Right renal pelvis (tissue), 4 donors: Measurements from ENCODE around the gene KCTD6. TPM values are rescaled to one million over a fixed set of nuclear protein-coding genes. Genes with fewer than 3 reads are reported as not detected.
A peak's percentile ranks its signal among the peaks of the same experiment; 100 is the strongest.

Source experiments
- DNase-seq, 4 donors: peaks; one replicate each; pipeline ENCODE4 v3.0.0-alpha.2; 2013; ENCODE audit warnings: low read depth in 4 of 4, low spot score in 3 of 4, missing footprints in 1 of 4
- polyA plus RNA-seq, 4 donors: library from polyadenylated mRNA; unstranded; fragments of 120-200 nt; gene quantifications; one replicate each; pipeline ENCODE4 v1.2.1, GENCODE V29; 2013; ENCODE audit not compliant: insufficient read length in 4 of 4

Gene KCTD6
- polyA plus RNA-seq = 10 to 100 TPM; 27.0 to 39.2 (median 34.9) TPM

DNA sequence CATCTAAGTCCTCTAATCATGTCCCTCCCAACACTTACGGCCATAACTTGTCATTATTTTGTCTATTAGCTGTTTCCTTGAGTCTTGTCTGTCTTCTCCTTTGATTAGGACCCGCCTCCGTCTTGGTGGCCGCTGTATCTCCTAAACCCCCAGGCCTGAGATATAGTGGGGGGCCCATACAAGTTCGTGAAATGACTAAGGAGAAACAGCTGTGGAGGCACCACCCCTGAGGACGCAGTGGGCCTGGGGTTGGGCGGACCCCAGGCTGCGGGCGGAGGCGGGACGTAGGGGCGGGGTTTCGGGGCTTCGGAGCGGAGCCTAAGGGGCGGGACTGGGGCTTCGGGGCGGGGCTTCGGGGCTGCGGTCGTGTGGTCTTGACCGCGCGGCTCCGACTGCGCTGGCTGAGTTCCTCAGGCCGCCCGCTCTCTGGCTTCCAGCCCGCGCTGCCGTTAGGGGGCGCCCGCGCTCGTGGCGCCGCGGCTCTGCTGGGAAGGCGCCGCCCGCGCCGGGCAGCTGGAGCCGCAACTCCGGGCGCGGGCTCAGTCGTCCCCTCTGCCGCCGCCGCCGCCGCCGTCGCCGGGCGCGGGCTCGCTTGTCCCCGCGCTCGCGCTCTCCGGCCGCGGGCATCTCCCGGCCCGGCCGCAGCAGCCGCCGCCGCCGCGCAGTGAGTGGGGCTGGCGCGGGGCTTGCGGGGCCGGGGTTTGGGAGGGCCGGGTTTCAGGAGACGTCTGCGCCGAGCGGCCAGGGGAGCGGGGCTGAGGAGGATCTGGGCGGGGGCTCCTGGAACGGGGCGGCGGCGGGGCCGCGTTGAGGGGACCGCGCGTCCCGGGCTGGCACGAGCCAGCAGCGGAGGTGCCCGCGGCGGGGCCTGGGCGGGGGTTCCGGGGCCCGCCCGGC, at the start of gene KCTD6:
Gene KCTD6 (plus strand): TSS at position 591 of the 897 bp plus-strand sequence. CDS start 6,660 bp downstream, outside the sequence.
- DNase-seq = peak; percentile 91 to 94 (median 92)

DNA sequence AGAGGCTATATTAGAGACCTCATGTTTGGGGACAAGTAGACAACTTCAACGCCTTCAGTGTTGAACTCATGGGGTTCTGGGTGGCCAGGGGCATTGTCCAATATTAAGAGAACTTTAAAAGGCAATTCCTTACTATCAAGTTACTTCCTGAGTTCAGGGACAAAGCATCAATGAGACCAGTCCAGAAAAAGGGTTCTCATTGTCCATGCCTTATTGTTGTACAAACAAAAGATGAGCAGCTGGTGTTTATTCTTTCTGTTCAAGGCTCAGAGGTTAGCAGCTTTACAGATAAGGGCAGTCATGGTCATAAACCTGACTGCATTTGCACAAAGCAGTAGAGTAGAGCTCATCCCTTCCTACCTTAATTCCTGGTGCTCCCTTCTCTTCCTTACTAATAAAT, 39.7 kb upstream of the KCTD6 start:
- DNase-seq = no peak

DNA sequence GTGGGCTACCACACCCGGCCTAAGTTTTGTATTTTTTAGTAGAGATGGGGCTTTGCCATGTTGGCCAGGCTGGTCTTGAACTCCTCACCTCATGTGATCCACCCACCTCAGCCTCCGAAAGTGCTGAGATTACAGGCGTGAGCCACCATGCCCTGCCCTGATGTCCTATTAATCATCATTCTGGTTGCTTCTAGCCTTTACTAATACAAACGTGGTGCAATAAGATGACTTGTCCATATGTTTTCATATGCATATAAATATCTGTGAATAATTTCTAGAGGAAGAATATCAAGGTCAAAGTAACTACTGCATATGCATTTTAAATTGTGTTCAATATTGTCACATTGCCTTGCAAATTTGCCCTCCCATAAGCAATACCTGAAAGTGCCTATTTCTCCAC, 32.7 kb upstream of the KCTD6 start:
- DNase-seq = no peak

DNA sequence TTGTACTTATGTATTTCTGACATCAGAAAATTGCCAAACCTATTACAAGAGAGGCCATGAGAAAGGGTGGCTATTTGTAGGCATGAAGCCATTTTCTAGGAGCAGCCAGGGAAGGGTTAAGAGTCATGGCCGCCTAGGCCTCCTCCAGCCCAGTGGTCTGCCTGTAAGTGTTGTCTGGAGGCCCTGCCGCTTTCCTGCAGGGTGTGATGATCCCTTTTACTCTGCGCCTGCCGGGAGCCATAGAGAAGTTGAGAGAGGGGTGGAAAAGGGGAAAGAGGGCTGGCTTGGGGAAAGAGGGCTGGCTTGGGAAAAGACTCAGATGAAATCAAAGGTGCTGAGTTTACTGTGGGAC, 29.1 kb upstream of the KCTD6 start:
- DNase-seq = no peak

DNA sequence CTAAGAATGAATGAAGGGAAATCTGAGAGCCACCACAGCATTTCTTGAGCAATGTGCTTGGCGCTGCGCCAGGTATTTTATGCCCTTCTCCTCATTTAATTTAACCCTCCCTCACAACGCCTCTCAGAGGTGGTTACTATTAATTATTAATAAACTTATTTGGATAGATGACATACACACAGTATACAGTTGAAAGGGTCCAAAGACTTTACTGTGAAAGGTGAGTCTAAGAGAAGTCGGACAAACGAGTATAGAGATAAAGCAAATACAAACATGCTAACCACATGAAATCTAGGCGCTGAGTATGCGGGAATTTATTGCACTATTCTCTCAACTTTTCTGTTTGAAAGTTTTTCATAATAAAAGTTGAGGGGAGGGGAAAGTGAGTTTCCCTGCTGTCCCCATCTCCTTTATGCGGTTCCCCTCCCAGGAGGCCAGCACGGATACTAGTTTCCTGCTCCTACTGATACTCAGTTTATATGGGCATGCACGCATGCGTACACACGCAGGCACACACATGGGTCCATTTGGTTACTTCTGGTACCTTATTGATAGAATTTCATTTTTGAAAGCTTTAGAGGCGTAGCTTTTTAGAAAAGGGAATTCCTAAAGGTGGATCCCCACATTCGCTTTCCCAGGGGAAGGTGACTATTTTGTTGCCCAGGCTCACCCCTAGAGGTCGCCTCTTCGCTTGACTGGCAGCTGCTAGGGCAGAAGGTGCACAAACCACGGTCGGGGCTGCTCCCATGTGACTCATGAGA, 28.5 kb upstream of the KCTD6 start:
- peak; percentile 25 to 49 (median 37) for DNase-seq

DNA sequence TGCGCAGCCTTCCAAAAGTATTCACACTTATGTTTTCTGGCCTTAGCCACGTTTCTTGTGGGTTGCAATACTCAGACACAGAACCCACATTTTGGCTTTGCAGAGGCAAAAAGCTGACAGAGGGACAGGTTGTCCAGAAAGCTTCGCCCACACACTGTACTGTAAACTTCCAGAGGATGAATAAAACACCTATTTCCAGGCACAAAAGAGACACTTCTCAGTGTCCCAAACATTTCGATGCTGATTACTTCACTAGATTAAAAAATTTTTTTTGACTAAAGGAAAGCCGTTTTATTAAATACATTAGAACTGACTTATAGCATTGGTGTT, 28.0 kb upstream of the KCTD6 start:
- no peak for DNase-seq

DNA sequence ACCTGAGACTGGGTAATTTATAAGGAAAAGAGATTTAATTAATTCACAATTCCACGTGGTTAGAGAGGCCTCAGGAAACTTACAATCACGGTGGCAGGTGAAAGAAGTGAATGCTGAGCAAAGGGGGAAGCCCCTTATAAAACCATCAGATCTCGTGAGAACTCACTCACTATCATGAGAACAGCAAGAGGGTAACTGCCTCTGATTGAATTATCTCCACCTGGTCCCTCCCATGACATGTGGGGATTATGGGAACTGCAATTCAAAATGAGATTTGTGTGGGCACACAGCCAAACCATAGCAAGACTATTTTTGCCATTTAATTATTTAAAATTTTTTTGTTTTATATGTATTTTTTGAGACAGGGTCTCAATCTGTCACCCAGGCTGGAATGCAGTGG, 27.0 kb upstream of the KCTD6 start:
- no peak for DNase-seq

DNA sequence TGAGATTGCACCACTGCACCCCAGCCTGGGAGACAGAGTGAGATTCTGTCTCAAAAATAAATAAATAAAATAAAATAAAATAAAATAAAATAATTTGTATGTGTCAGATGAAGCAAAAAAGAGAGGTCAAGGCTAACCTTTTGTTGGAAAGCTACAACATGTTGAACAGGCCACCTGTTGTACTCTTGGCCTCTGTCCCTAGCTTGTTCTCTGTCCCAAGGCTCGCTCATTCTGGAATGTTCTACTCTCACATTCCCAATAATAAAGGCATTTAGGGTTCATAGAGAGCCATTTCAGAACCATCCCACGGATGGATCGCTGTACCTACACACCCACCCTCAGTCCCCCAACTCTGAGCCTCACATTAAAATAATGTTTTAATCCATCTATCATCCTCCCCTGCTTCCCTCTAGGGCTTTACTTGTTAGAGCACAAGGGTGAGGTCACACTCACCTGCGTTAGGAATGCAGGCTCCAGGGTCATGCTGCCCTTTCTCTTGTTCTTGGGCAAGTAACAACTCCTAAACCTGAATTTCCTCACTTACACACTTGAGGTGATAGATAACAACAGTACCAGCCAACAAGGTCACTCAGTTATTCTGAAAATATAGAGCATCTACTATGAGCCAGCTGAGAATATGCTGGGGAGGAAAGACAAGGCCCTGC, 24.9 kb upstream of the KCTD6 start:
- DNase-seq = no peak

DNA sequence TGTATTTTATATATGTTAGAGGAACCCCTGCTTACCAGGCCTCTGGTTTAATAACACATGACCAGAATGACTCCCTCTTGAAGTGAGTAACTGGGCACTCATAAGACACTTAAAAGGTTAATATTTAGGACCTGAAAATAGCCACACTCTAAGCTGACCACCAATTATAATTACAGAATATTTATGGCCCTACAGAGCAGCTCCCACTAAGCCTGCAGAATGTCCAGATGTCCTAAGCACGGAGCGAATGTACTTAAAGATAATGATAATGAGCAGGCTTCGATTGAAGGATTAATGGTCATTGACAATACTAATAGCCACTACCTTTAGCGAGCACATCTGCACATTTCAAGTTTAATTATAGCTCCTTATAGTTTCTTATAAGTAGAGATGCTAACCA, 22.8 kb upstream of the KCTD6 start:
- DNase-seq = no peak

DNA sequence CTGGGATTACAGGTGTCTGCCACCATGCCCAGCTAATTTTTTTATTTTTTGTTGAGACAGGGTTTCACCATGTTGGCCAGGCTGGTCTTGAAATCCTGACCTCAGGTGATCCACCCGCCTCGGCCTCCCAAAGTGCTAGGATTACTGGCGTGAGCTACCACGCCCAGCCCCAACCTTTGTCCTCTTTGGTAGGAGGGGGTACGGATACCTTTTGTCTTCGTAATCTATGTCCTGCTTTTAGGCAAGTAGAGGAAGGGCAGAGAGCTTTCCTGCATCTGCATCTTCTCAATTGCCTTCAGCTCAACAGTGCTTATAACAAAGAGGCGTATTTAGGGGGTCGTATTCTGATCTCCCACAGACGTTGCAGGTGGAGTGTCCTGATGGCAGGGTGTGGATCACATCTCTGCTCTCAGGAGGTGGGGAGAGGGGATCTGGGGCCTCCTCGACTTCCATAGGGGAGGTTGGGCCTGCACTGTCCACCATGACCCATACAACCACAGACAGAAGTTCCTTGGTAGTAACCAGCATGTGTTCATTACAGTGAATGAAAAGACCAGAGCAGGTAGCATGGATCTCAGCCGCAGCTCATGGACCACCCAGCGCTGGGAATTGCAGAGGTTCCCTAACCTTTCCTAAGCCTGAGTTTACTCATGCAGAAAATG, 21.4 kb upstream of the KCTD6 start:
- DNase-seq = no peak

DNA sequence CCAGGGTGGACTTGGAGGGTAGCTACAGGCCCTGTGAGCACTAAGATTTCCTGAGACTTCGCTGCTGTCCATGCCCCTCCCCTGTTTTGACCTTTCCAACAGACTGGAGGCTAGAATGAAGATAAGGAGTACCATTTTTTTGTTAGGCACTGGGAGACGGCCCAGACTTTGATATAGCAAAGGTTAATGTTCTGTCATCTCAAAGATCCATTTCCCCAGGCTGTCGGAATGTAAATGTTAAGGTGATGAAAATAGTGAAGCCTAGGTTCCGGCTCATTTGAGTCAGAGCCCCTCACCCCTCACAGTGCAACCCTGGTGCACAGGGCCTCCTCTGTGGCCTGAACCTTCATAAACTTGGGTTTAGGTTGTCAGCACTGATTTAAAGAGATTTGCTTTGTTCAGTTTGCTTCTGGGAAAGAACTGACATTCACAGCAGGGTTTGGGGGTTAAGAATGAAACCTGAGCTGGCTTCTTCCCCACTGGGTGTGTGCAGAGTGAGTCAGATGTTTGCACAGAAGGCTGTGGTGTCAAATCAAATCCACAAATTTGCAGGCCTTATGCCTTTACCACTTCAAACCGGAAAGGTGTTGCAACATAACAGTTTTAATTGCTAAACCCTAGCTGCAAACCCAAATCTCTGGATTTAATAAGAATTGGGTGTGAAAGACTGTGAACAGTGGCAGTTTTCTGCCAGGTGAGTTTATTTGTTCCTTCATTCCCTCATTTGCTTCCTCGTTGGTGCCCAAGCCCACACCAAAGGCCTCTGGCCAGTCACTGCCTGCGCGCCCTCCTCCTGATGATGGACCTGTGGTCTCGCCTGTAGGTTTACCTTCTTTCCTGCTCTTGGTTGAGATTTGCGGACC, 20.6 kb upstream of the KCTD6 start:
- DNase-seq = no peak

DNA sequence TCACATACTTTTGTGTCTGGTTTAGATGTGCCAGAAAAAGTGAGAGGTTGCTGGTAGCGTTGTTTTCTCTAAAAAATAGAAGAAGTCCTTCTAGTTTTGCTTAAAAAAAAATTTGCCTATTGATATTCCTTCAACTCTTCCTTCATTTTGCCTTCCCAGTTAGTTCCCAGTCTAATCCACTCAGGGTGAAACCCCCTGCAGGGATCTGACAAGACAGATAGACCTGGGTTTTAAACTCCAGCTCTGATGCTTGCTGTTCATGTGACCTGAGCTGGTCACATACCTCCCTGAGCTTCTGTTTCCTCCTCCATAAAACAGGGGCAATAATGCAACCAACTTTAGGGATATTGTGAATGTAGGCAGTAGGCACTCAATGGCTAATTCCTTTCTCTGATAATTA, 18.6 kb upstream of the KCTD6 start:
- no peak for DNase-seq

DNA sequence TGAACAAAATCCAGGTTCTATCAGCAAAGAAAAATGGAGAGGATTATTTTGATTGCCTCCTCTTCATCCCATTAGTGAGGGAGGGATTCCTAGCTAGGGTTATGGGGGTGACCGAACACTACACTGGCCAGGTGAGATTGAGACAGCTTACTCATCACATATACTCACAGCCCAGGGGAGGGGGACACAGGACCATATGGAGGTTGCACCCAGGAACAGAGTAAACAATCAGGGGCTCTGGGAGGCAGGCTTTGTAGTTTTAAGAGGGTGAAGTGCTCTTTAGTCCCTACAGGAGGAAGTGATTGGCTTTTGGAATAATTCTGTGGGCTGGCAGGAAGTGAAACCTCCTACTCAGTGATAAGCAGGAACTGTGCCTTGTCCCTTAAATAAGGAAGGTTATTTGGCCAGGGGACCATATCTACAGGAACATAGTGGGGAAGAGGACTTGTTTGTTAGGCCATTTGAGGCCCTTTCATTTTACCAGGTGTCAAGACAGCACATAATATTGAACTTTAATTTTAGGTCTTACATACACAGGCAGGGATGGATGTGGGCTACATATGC, 17.5 kb upstream of the KCTD6 start:
- DNase-seq = no peak

DNA sequence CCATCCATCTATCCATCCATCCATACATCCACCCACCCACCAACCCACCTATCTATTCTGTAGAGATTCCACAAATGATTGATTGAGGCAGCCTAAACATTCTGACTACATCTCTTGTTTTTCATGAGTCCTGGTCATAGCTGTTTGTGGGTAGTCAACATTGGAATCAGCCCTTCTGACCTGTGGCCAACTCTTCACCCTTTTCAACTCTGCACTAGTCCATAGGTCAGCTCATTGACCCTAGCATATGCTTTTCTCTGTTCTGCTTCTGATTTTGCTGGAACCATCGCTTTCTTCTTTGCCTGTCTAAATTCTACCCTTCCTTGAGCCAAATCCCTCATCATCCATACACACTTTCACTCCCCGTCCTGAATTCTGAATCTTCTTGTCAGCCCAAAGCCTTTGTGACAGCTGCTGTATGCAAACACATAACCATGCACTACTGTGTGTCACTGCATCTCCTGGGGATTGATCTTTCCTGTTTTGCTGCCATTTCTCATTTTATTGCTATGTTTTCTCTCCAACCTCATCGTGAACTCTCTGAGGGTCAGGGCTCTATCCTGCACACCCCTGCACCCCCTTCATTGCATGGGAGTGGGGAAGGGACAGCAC, 16.8 kb upstream of the KCTD6 start:
- no peak for DNase-seq

DNA sequence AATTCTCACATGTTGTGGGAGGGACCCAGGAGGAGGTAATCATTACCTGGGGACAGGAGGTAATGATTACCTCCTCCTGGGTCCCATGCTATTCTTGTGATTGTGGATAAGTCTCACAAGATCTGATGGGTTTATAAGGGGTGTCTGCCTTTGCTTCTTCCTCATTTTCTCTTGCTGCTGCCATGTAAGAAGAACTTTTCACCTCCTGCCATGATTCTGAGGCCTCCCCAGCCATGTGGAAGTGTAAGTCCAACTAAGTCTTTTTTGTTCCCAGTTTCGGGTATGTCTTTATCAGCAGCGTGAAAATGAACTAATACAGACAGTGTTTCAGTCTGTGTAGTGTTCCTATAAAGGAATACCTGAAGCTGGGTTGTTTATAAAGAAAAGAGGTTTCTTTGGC, 13.1 kb upstream of the KCTD6 start:
- DNase-seq = no peak

DNA sequence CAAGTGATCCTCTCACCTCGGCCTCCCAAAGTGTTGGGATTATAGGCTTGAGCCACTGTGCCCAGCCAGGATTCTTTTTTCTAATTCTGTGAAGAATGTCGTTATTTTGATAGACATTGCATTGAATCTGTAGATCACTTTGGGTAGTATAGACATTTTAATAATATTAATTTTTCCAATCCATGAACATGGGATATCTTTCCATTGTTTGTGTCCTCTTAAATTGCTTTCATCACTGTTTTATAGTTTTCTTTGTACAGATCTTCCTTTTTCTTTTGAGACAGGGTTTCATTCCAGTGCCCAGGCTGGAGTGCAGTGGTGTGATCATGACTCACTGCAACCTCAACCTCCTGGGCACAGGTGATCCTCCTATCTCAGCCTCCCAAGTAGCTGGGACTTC, 11.6 kb upstream of the KCTD6 start:
- no peak for DNase-seq

DNA sequence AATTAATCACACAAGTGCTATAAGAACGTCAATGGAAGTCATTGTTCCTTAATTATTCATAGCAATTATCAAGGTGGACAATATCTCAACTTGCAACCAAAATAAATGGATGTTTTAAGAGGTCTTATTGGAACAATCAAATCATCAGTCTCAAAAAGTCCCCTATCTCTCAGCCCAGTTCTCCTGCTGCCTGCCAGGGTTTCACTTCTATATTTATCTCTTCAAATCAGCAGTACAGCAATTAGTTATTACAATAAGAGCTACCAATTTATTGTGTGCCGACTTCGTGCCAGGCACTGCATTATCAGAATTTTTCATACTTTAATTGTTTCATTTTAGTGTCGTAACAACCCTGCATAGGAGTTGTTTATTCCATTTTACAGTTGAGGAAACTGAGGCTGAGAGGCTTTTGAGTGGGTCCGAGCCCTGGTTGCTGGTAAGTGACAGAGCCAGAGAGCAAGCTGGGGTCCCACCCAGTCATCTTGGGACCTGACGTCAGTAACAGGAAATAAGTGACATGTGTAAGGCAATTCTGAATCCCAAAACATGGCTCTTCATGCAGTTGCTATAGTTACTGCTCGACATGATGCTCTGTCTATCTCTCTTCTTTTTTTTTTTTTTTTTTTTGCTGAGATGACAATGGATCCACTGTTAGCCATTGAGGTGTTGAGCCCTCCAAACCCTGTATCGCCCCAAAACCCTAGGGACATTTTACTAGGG, 8.8 kb upstream of the KCTD6 start:
- no peak for DNase-seq

DNA sequence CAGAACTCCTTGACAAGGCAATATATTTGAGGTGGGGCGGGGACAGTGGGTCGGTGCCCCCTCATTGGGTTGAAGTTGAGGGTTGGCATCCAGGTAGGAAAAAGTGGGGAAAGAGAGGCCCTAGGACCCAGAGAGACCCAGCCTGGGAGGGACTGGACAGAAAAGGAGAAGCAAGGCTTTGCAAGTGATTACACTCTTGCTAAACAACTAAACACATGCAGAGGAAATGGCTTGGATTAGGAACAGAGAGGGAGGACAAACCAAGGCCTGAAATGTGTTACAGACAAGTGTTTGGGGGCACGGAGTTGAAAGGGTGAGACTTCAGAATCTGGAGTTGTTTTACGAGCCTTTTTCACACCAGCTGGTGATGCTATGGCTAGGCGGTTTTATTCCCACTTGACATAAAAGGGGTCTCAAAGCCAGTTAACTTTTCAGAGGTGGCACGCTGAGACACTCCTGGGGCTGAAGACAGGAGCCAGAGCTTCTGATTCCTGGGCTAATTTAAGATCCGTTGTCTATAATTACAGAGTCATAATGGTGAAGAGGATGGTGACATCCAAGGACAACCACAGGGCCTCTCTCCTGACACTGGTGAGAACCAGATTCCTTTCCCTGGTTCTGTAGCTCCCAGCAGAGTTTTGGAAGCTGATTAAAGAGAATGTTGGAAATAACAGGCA, 7.7 kb upstream of the KCTD6 start:
- DNase-seq = no peak
